GM18867 (cell line): Measurements from ENCODE around the gene CDCA7.
"Not testable (repeated sequence)": the region's sequence is repeated elsewhere in the genome, so short reads cannot be mapped to it uniquely, and the experiment has no call there.

Experiments
- ATAC-seq: cut with Tn5 transposase; IDR thresholded peaks from one replicate; pipeline ENCODE4 v1.9.1; 2021; ENCODE audit warnings: mild to moderate bottlenecking, moderate library complexity; ENCODE audit not compliant: unreplicated experiment

Gene CDCA7

GRCh38 chr2:173400760-173401159, 46.1 kb downstream of the CDCA7 start:
- ATAC-seq, result no peak

GRCh38 chr2:173401716-173402326, 47.1 kb downstream of the CDCA7 start:
- ATAC-seq, result no peak

GRCh38 chr2:173402405-173402974, 47.8 kb downstream of the CDCA7 start:
- ATAC-seq, result peak; percentile 79

GRCh38 chr2:173404841-173405750, 50.4 kb downstream of the CDCA7 start:
- no peak for ATAC-seq

GRCh38 chr2:173407176-173407575, 52.5 kb downstream of the CDCA7 start:
- ATAC-seq, result no peak

GRCh38 chr2:173407646-173408045, 53.0 kb downstream of the CDCA7 start:
- no peak for ATAC-seq

GRCh38 chr2:173410579-173410978, 55.9 kb downstream of the CDCA7 start:
- no peak for ATAC-seq

- no peak for ATAC-seq
These were observed 58.0 kb downstream of the CDCA7 start for GRCh38 chr2:173412628-173413027.

- ATAC-seq, result no peak
These were observed 60.2 kb downstream of the CDCA7 start for GRCh38 chr2:173414823-173415322.

GRCh38 chr2:173415431-173416381, 61.0 kb downstream of the CDCA7 start:
- ATAC-seq, result no peak

- ATAC-seq, result not testable (repeated sequence)
These were observed 61.9 kb downstream of the CDCA7 start for GRCh38 chr2:173416415-173417152.

- no peak for ATAC-seq
These were observed 62.7 kb downstream of the CDCA7 start for GRCh38 chr2:173417341-173417740.

GRCh38 chr2:173417802-173418201, 63.1 kb downstream of the CDCA7 start:
- no peak for ATAC-seq
